ENCODE results near the gene VPS4A. TPM values are rescaled to one million over a fixed set of nuclear protein-coding genes. Genes with fewer than 3 reads are reported as not detected.
A peak's percentile ranks its signal among the peaks of the same experiment; 100 is the strongest.

The VPS4A gene
- total RNA-seq, 2 experiments from 2014 or later, result 32.1 to 33.0 TPM

GRCh38 chr16:69322343-69322742, 11.2 kb downstream of the VPS4A start:
- H3K4me1 Mint-ChIP-seq (ENCODE audit: low read depth), result peaks cover 28% of the 10 kb centered on the region
- H3K9me3 Mint-ChIP-seq, result no peaks in the 10 kb centered on the region
- H3K27me3 Mint-ChIP-seq, result no peaks in the 10 kb centered on the region
- DNase-seq, result no peak
- ChIA-PET POLR2A (interaction anchor here (0.6 kb wide), 1 partner anchor 758 kb away, joined by 7 read pairs; no protein-coding TSS in a partner anchor), CTCF (no interaction called here)
- H3K4me3 Mint-ChIP-seq, result no peak overlapping the region
- intact Hi-C loops (cut with micrococcal nuclease), result loop anchor here (10.0 kb wide), 1 partner anchor 1048 kb away; no protein-coding TSS in a partner anchor
- H3K36me3 Mint-ChIP-seq, result peaks cover 38% of the 10 kb centered on the region
- H3K27ac Mint-ChIP-seq, result no peak overlapping the region

- Mint-ChIP-seq H3K27me3 (no peaks in the 10 kb centered on the region), H3K27ac (no peak overlapping the region), H3K4me3 (no peak overlapping the region), H3K4me1 (ENCODE audit: low read depth) (peaks cover 34% of the 10 kb centered on the region), H3K36me3 (peaks cover 43% of the 10 kb centered on the region), H3K9me3 (no peaks in the 10 kb centered on the region)
- intact Hi-C loops (cut with micrococcal nuclease), result loop anchor here (10.0 kb wide), 1 partner anchor 1049 kb away; no protein-coding TSS in a partner anchor
- POLR2A ChIA-PET, result no interaction called here
- CTCF ChIA-PET, result interaction anchor here (1.1 kb wide), 1 partner anchor 11 kb away, joined by 3 read pairs; no protein-coding TSS in a partner anchor
- DNase-seq, result no peak
These were observed 12.3 kb downstream of the VPS4A start for GRCh38 chr16:69323415-69323814.

GRCh38 chr16:69324013-69324531, 12.9 kb downstream of the VPS4A start:
- Mint-ChIP-seq H3K27ac (no peak overlapping the region), H3K27me3 (no peaks in the 10 kb centered on the region), H3K4me1 (ENCODE audit: low read depth) (peaks cover 40% of the 10 kb centered on the region), H3K4me3 (no peak overlapping the region), H3K36me3 (peaks cover 47% of the 10 kb centered on the region), H3K9me3 (no peaks in the 10 kb centered on the region)
- intact Hi-C loops (cut with micrococcal nuclease), result loop anchor here (10.0 kb wide), 1 partner anchor 1049 kb away; no protein-coding TSS in a partner anchor
- no peak for DNase-seq
- CTCF ChIA-PET, result interaction anchor here (1.1 kb wide), 1 partner anchor 11 kb away, joined by 3 read pairs; no protein-coding TSS in a partner anchor
- POLR2A ChIA-PET, result no interaction called here

GRCh38 chr16:69324585-69325253, 13.6 kb downstream of the VPS4A start:
- H3K4me1 Mint-ChIP-seq (ENCODE audit: low read depth), result peaks cover 45% of the 10 kb centered on the region
- peaks cover 43% of the 10 kb centered on the region for H3K36me3 Mint-ChIP-seq
- ChIA-PET POLR2A (no interaction called here), CTCF (interaction anchor here (1.1 kb wide), 1 partner anchor 12 kb away, joined by 3 read pairs; no protein-coding TSS in a partner anchor)
- intact Hi-C loops (cut with micrococcal nuclease), result loop anchor here (10.0 kb wide), 1 partner anchor 1050 kb away; no protein-coding TSS in a partner anchor
- H3K9me3 Mint-ChIP-seq, result no peaks in the 10 kb centered on the region
- no peaks in the 10 kb centered on the region for H3K27me3 Mint-ChIP-seq
- DNase-seq, result no peak
- no peak overlapping the region for H3K27ac Mint-ChIP-seq
- no peak overlapping the region for H3K4me3 Mint-ChIP-seq

- CTCF ChIA-PET, result interaction anchor here (0.6 to 1.3 kb wide), 3 partner anchors 13 to 176 kb away, joined by 3 to 4 read pairs (median 3); no protein-coding TSS in a partner anchor
- DNase-seq, result no peak
- Mint-ChIP-seq H3K9me3 (no peaks in the 10 kb centered on the region), H3K4me3 (no peak overlapping the region), H3K27me3 (no peaks in the 10 kb centered on the region), H3K4me1 (ENCODE audit: low read depth) (peaks cover 45% of the 10 kb centered on the region), H3K27ac (peak overlapping the region; percentile 53), H3K36me3 (peaks cover 39% of the 10 kb centered on the region)
- intact Hi-C loops (cut with micrococcal nuclease), result loop anchor here (10.0 kb wide), 1 partner anchor 1051 kb away; no protein-coding TSS in a partner anchor
- POLR2A ChIA-PET, result interaction anchor here (0.6 kb wide), 1 partner anchor 361 kb away, joined by 4 read pairs; no protein-coding TSS in a partner anchor
These were observed 14.6 kb downstream of the VPS4A start for GRCh38 chr16:69325784-69326171.

- Mint-ChIP-seq H3K27me3 (no peaks in the 10 kb centered on the region), H3K9me3 (no peaks in the 10 kb centered on the region), H3K4me1 (ENCODE audit: low read depth) (peaks cover 45% of the 10 kb centered on the region), H3K27ac (peak overlapping the region; percentile 53), H3K36me3 (peaks cover 35% of the 10 kb centered on the region), H3K4me3 (no peak overlapping the region)
- ChIA-PET POLR2A (interaction anchor here (0.6 to 0.7 kb wide), 2 partner anchors 362 to 414 kb away, joined by 3 to 4 read pairs; no protein-coding TSS in a partner anchor), CTCF (interaction anchor here (1.2 to 1.3 kb wide), 2 partner anchors 13 to 176 kb away, joined by 3 to 4 read pairs; no protein-coding TSS in a partner anchor)
- no peak for DNase-seq
- intact Hi-C loops (cut with micrococcal nuclease), result loop anchor here (10.0 kb wide), 1 partner anchor 1052 kb away; no protein-coding TSS in a partner anchor
These were observed 15.2 kb downstream of the VPS4A start for GRCh38 chr16:69326172-69326873.

- intact Hi-C loops (cut with micrococcal nuclease), result loop anchor here (10.0 kb wide), 1 partner anchor 1053 kb away; no protein-coding TSS in a partner anchor
- ChIA-PET CTCF (interaction anchor here (0.6 to 1.9 kb wide), 3 partner anchors 15 to 170 kb away, joined by 3 to 5 read pairs (median 3); partner anchors contain the start of gene VPS4A), POLR2A (interaction anchor here (1.4 kb wide), 1 partner anchor 16 kb away, joined by 6 read pairs; no protein-coding TSS in a partner anchor)
- Mint-ChIP-seq H3K4me3 (peak overlapping the region; percentile 20), H3K36me3 (peaks cover 34% of the 10 kb centered on the region), H3K4me1 (ENCODE audit: low read depth) (peaks cover 41% of the 10 kb centered on the region), H3K27me3 (no peaks in the 10 kb centered on the region), H3K9me3 (no peaks in the 10 kb centered on the region), H3K27ac (peak overlapping the region; percentile 70)
- no peak for DNase-seq
These were observed 16.6 kb downstream of the VPS4A start for GRCh38 chr16:69327585-69328310.

- POLR2A ChIA-PET, result interaction anchor here (1.1 to 3.1 kb wide), 5 partner anchors 10 to 196 kb away, joined by 3 to 13 read pairs (median 4); partner anchors contain the start of genes COG8 and NIP7
- intact Hi-C loops (cut with micrococcal nuclease), result loop anchor here (10.0 kb wide), 1 partner anchor 1054 kb away; no protein-coding TSS in a partner anchor
- CTCF ChIA-PET, result interaction anchor here (1.1 to 2.1 kb wide), 4 partner anchors 10 to 808 kb away, joined by 3 to 10 read pairs (median 4); partner anchors contain the start of genes COG8 and VPS4A
- Mint-ChIP-seq H3K4me1 (ENCODE audit: low read depth) (peaks cover 46% of the 10 kb centered on the region), H3K27me3 (no peaks in the 10 kb centered on the region), H3K4me3 (peak overlapping the region; percentile 80), H3K27ac (peak overlapping the region; percentile 77), H3K9me3 (no peaks in the 10 kb centered on the region), H3K36me3 (peaks cover 39% of the 10 kb centered on the region)
- peak; percentile 61 for DNase-seq
These were observed 17.7 kb downstream of the VPS4A start for GRCh38 chr16:69328854-69329316.

GRCh38 chr16:69329369-69330285, 18.5 kb downstream of the VPS4A start:
- H3K4me3 Mint-ChIP-seq, result peak overlapping the region; percentile 80
- peaks cover 43% of the 10 kb centered on the region for H3K36me3 Mint-ChIP-seq
- peak overlapping the region; percentile 77 for H3K27ac Mint-ChIP-seq
- H3K9me3 Mint-ChIP-seq, result no peaks in the 10 kb centered on the region
- intact Hi-C loops (cut with micrococcal nuclease), result loop anchor here (1.0 to 10.0 kb wide), 4 partner anchors 10 to 1665 kb away; partner anchors contain the start of genes ACD, C16orf86, COG8 and ENKD1
- no peaks in the 10 kb centered on the region for H3K27me3 Mint-ChIP-seq
- CTCF ChIA-PET, result interaction anchor here (0.9 to 2.1 kb wide), 8 partner anchors 9 to 809 kb away, joined by 3 to 10 read pairs (median 3); partner anchors contain the start of genes COG8, NOB1 and VPS4A
- POLR2A ChIA-PET, result interaction anchor here (1.0 to 3.1 kb wide), 9 partner anchors 9 to 196 kb away, joined by 3 to 13 read pairs (median 4); partner anchors contain the start of genes COG8 and NIP7
- peaks cover 49% of the 10 kb centered on the region for H3K4me1 Mint-ChIP-seq (ENCODE audit: low read depth)
- DNase-seq, result peak; percentile 63
